NCI-H524 (cell line): Measurements from ENCODE around the gene TUBA1B.
"Not testable (repeated sequence)": the region's sequence is repeated elsewhere in the genome, so short reads cannot be mapped to it uniquely, and the experiment has no call there.

Source experiments
- DNase-seq, 2 experiments: peaks; one replicate each; lab custom pipeline; 2025; lab: John Stamatoyannopoulos, UW

Gene TUBA1B

GRCh38 chr12:49131051-49131893, at the start of gene TUBA1B:
Gene TUBA1B, minus strand, starts transcription at chr12:49131395. Its CDS starts 95 bp downstream, at chr12:49131300.
- peak; percentile 82 to 91 for DNase-seq

- no peak for DNase-seq
Measured at GRCh38 chr12:49174218-49174617, 43.0 kb upstream of the TUBA1B start.

GRCh38 chr12:49170924-49171323, 39.7 kb upstream of the TUBA1B start:
- DNase-seq: no peak

DNA sequence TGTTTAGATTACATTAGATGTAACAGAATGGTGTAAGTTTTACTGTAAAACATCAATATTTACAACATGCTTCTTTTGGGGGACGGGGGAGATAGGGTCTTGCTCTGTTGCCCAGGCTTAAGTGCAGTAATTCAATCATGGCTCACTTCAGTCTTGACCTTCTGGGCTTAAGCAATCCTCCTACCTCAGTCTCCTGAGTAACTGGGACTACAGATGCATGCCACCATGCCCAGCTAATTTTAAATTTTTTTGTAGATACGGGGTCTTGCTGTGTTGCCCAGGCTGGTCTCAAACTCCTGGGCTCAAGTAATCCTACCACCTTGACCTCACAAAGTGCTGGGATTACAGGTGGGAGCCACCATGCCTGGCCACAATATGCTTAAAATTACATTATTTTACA, 33.9 kb upstream of the TUBA1B start:
- DNase-seq: no peak

DNA sequence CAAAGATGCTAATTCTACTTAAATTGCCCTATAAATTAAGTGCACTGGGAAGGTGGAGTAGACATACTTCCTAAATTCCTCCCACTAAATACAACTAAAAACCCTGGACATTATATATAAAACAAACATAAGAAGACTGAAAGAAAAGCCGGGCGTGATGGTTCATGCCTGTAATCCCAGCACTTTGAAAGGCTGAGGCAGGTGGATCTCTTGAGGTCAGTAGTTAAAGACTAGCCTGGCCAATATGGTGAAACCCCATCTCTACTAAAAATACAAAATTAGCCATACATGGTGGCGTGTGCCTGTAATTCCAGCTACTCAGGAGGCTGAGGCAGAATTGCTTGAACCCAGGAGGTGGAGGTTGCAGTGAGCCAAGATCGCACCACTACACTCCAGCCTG, 30.7 kb upstream of the TUBA1B start:
- DNase-seq: not testable (repeated sequence)

- DNase-seq: no peak
Measured at GRCh38 chr12:49161092-49161795, 30.0 kb upstream of the TUBA1B start.

GRCh38 chr12:49160399-49160798, 29.2 kb upstream of the TUBA1B start:
- no peak for DNase-seq

- DNase-seq: no peak
Measured at GRCh38 chr12:49154221-49154620, 23.0 kb upstream of the TUBA1B start.

- DNase-seq: no peak
Measured at GRCh38 chr12:49147384-49147783, 16.2 kb upstream of the TUBA1B start.

- no peak for DNase-seq
Measured at GRCh38 chr12:49146406-49146805, 15.2 kb upstream of the TUBA1B start.

GRCh38 chr12:49144384-49144783, 13.2 kb upstream of the TUBA1B start:
- no peak for DNase-seq

DNA sequence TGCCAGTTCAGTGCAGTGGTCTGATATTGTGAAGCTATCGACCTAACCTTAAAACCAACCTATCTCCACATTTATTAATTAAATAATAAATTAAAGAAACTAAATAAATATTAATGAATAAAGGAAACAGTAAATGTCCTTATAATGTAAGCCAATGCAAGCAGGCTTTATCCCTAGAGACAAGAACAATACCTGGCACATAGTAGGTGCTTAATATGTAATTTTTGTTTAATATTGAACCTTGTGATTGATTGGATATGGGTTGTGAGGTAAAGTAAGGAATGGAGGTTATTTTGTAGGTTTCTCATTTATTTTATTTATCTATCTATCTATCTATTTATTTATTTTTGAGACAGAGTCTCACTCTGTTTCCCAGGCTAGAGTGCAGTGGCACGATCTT, 7.8 kb upstream of the TUBA1B start:
- DNase-seq: no peak

GRCh38 chr12:49138587-49138986, 7.4 kb upstream of the TUBA1B start:
- DNase-seq: no peak

DNA sequence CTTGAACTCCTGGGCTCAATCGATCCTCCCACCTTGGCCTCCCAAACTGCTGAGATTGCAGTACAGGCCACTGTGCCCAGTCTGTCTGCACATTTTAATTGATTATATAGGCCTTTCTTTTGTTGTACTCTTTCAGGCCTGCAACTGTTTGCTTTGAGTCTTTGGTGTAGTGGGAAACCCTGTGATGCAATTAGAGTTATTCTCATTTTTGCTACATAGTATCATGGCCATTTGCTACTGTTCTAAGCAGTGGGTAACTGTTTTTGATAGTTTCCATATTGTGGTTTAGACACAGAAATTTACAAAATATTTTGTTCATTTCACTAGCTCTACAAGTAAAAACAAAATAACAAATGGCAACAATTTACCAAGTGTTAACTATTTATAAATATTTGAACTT, 6.3 kb upstream of the TUBA1B start:
- DNase-seq: no peak

- not testable (repeated sequence) for DNase-seq
Measured at GRCh38 chr12:49136997-49137396, 5.8 kb upstream of the TUBA1B start.

- no peak for DNase-seq
Measured at GRCh38 chr12:49133590-49133989, 2.4 kb upstream of the TUBA1B start.

DNA sequence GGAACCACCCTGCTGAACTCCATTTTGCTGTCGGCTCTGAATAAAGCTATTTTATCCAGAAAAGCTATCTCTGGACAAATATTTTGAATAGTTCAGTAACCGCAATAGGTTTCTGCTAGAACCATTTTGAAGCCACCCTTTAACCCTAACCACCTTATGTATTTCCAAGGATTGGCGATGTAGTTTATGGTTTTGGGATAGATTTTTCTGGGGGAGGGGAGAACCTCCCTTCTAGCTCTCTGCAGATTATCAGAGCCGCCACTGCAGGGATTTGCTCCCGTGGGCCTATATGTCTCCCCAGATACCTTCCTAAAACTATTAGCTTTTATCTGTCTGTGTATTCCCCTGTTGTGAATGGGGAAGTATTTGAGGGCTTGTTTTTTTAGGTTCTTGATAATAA, 1.8 kb upstream of the TUBA1B start:
- DNase-seq: peak in 1 of 2 experiments; percentile 15

GRCh38 chr12:49131894-49132461, 783 bp upstream of the TUBA1B start:
- peak; percentile 22 to 51 for DNase-seq

- DNase-seq: peak; percentile 90 to 92
Measured at GRCh38 chr12:49130151-49131050, 794 bp downstream of the TUBA1B start.

GRCh38 chr12:49129332-49130150, 1.7 kb downstream of the TUBA1B start:
- DNase-seq: no peak

GRCh38 chr12:49127971-49128370, 3.2 kb downstream of the TUBA1B start:
- not testable (repeated sequence) for DNase-seq
